Mesenchymal stem cell (in vitro differentiated cells and primary cell): ENCODE results near the gene ELOVL2.

Experiments used
- DNase-seq: peaks from one replicate; pipeline ENCODE4 v3.0.0-alpha.2; 2013
- H2AFZ ChIP-seq: one replicate; pipeline ENCODE4 v1.6.1; 2013; ENCODE audit warnings: low read depth, mild to moderate bottlenecking, control low read depth, inconsistent platforms, low read length, moderate library complexity
- H2AK5ac ChIP-seq: 2 replicates; pipeline ENCODE4 v1.6.1; 2013; ENCODE audit warnings: low read length, moderate library complexity, mild to moderate bottlenecking, inconsistent platforms; ENCODE audit not compliant: severe bottlenecking
- H2BK120ac ChIP-seq: one replicate; pipeline ENCODE4 v1.6.1; 2013; ENCODE audit warnings: low read depth, mild to moderate bottlenecking, inconsistent platforms, low read length, moderate library complexity
- H2BK12ac ChIP-seq, 2 experiments: one replicate each; pipeline ENCODE4 v1.6.1; 2013; ENCODE audit warnings: inconsistent platforms in 2 of 2, low read length in 2 of 2, mild to moderate bottlenecking in 2 of 2, moderate library complexity in 2 of 2, control low read depth in 1 of 2
- H2BK15ac ChIP-seq: one replicate; pipeline ENCODE4 v1.6.1; 2013; ENCODE audit warnings: mild to moderate bottlenecking, low read depth, inconsistent platforms; ENCODE audit not compliant: poor library complexity, severe bottlenecking
- H2BK5ac ChIP-seq: 2 replicates; pipeline ENCODE4 v1.6.1; 2013; ENCODE audit warnings: low read depth, mild to moderate bottlenecking, low read length, control low read depth, inconsistent platforms; ENCODE audit not compliant: poor library complexity, severe bottlenecking
- H3K14ac ChIP-seq, 2 experiments: one replicate each; pipeline ENCODE4 v1.6.1; 2013; ENCODE audit warnings: inconsistent platforms in 2 of 2, low read length in 2 of 2, control low read depth in 1 of 2, mild to moderate bottlenecking in 1 of 2, moderate library complexity in 1 of 2
- H3K18ac ChIP-seq, 2 experiments: one replicate each; pipeline ENCODE4 v1.6.1; 2013; ENCODE audit warnings: inconsistent platforms in 2 of 2, low read length in 2 of 2, control low read depth in 1 of 2, low read depth in 1 of 2, mild to moderate bottlenecking in 1 of 2
- H3K23ac ChIP-seq, 2 experiments: one replicate each; pipeline ENCODE4 v1.6.1; 2013; ENCODE audit warnings: inconsistent platforms in 2 of 2, low read length in 2 of 2, mild to moderate bottlenecking in 2 of 2, moderate library complexity in 2 of 2, control low read depth in 1 of 2
- H3K27ac ChIP-seq: 2 replicates; pipeline ENCODE4 v1.5.1; 2013; ENCODE audit warnings: mild to moderate bottlenecking, moderate library complexity, low read length, control low read depth, inconsistent platforms; ENCODE audit not compliant: poor library complexity, severe bottlenecking
- H3K27me3 ChIP-seq, 2 experiments: 2 replicates each; pipeline versions ENCODE4 v1.6.1 to v1.7.0; 2013; ENCODE audit warnings: low read length in 2 of 2, mild to moderate bottlenecking in 2 of 2, moderate library complexity in 2 of 2, control low read depth in 1 of 2, inconsistent platforms in 1 of 2; ENCODE audit not compliant: control insufficient read depth in 1 of 2, insufficient read depth in 1 of 2
- H3K36me3 ChIP-seq, 2 experiments: 2 replicates each; pipeline versions ENCODE4 v1.6.1 to v1.7.0; 2013; ENCODE audit warnings: low read length in 2 of 2, control low read depth in 1 of 2, inconsistent platforms in 1 of 2, low read depth in 1 of 2, mild to moderate bottlenecking in 1 of 2; ENCODE audit not compliant: insufficient read depth in 2 of 2, control insufficient read depth in 1 of 2
- H3K4ac ChIP-seq, 2 experiments: one replicate each; pipeline ENCODE4 v1.6.1; 2013; ENCODE audit warnings: inconsistent platforms in 2 of 2, low read length in 2 of 2, mild to moderate bottlenecking in 2 of 2, moderate library complexity in 2 of 2, control low read depth in 1 of 2, low read depth in 1 of 2
- H3K4me1 ChIP-seq: 2 replicates; pipeline ENCODE4 v1.6.1; 2013; ENCODE audit warnings: low read depth, low read length, control low read depth; ENCODE audit not compliant: control insufficient read depth, insufficient read depth
- H3K4me2 ChIP-seq: 2 replicates; pipeline ENCODE4 v1.6.1; 2013; ENCODE audit warnings: low read length, mild to moderate bottlenecking, inconsistent platforms; ENCODE audit not compliant: poor library complexity, severe bottlenecking
- H3K4me3 ChIP-seq, 2 experiments: 2 replicates each; pipeline versions ENCODE4 v1.5.1 to v1.7.0; 2013; ENCODE audit warnings: low read length in 2 of 2, mild to moderate bottlenecking in 2 of 2, control low read depth in 1 of 2, low read depth in 1 of 2; ENCODE audit not compliant: insufficient read depth in 1 of 2
- H3K79me1 ChIP-seq: replicated peaks from 2 replicates; pipeline ENCODE4 v1.6.1; 2013; ENCODE audit warnings: mild to moderate bottlenecking, control low read depth, low read length, inconsistent platforms; ENCODE audit not compliant: poor library complexity, severe bottlenecking
- H3K9ac ChIP-seq: 2 replicates; pipeline ENCODE4 v1.7.0; 2013; ENCODE audit warnings: mild to moderate bottlenecking, low read length, moderate library complexity
- H3K9me3 ChIP-seq: 2 replicates; pipeline ENCODE4 v1.7.0; 2013; ENCODE audit warnings: mild to moderate bottlenecking, low read length; ENCODE audit not compliant: control insufficient read depth
- H4K8ac ChIP-seq: one replicate; pipeline ENCODE4 v1.6.1; 2013; ENCODE audit warnings: inconsistent platforms, mild to moderate bottlenecking, low read length, moderate library complexity
- H4K91ac ChIP-seq: one replicate; pipeline ENCODE4 v1.6.1; 2013; ENCODE audit warnings: mild to moderate bottlenecking, low read length, inconsistent platforms
- WGBS: methylation state at CpG from one replicate; pipeline ENCODE4 v1.1.7; 2013; ENCODE audit warnings: mixed read lengths; 5-methylcytosine and 5-hydroxymethylcytosine counted together

Gene ELOVL2

DNA sequence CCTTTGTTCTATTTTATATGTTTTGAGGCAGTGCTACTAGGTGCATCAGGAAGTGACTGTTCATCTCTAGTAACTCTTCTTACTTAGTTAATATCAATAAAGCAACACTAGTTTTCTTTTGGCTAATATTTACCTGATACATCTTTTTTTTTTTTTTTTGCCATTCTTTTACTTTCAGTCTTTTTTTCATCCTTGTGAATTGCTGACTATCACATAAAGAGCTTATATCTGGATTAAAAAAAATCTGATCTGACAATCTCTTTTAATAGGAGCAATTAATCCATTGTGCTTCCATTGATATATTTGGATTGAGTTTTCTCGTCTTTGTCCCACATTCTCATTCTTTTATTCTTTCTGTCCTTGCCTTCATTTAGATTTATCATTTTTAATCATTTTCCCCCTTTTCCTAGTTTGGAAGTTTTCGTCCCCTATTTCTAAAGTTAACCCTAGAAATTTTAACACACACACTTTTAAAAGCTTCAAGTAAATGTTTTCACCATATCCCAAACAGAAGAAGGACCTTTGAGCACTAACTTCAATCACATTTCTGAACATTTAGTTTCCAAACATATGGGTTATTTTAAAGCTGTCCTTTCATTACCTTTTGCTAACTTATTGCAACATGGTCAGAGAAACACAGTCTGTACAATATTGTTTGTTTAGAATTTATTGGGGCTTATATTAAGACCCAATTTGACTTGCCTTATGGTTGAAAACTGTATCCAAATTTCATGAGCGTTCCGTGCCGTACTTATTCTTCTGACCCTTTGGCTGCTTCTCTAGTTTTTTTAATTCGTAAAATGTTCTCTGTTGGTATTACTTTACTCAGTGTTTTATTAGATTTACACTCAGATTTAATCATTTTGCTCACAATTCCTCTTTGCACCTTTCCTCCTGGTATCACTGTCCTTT, 94.3 kb downstream of the ELOVL2 start:
- Histone ChIP-seq H4K91ac (no peak overlapping the region), H3K36me3 (no peaks in the 10 kb centered on the region), H3K9me3 (no peaks in the 10 kb centered on the region), H3K14ac (no peak overlapping the region), H2BK120ac (no peak overlapping the region), H4K8ac (no peak overlapping the region), H3K4me1 (no peaks in the 10 kb centered on the region), H3K27ac (no peak overlapping the region), H3K4me3 (no peak overlapping the region), H3K4me2 (no peak overlapping the region), H2AK5ac (no peak overlapping the region), H3K27me3 (no peaks in the 10 kb centered on the region), H2BK5ac (no peak overlapping the region), H3K9ac (no peak overlapping the region), H2AFZ (no peak overlapping the region), H2BK15ac (no peak overlapping the region), H3K18ac (no peak overlapping the region), H3K79me1 (no peaks in the 10 kb centered on the region), H3K23ac (no peak overlapping the region), H2BK12ac (no peak overlapping the region), H3K4ac (no peak overlapping the region)
- no peak for DNase-seq
- WGBS = 94% methylated on average over 2 of the region's 6 CpGs

GRCh38 chr6:10947966-10948365, 96.1 kb downstream of the ELOVL2 start:
- H3K27me3 ChIP-seq = no peaks in the 10 kb centered on the region
- no peak overlapping the region for H2BK12ac ChIP-seq
- no peak overlapping the region for H2BK120ac ChIP-seq
- no peaks in the 10 kb centered on the region for H3K36me3 ChIP-seq
- no peak overlapping the region for H3K27ac ChIP-seq
- H3K9ac ChIP-seq = no peak overlapping the region
- no peak overlapping the region for H4K91ac ChIP-seq
- no peak overlapping the region for H3K4ac ChIP-seq
- H2BK5ac ChIP-seq = no peak overlapping the region
- no peaks in the 10 kb centered on the region for H3K79me1 ChIP-seq
- no peak overlapping the region for H3K14ac ChIP-seq
- H3K4me2 ChIP-seq = no peak overlapping the region
- H3K4me3 ChIP-seq = no peak overlapping the region
- no peak overlapping the region for H2AFZ ChIP-seq
- H4K8ac ChIP-seq = no peak overlapping the region
- no peak for DNase-seq
- no peaks in the 10 kb centered on the region for H3K9me3 ChIP-seq
- no peak overlapping the region for H2BK15ac ChIP-seq
- no peak overlapping the region for H3K23ac ChIP-seq
- 100% methylated on average over 2 of the region's 5 CpGs for WGBS
- no peak overlapping the region for H3K18ac ChIP-seq
- no peak overlapping the region for H2AK5ac ChIP-seq
- H3K4me1 ChIP-seq = no peaks in the 10 kb centered on the region

GRCh38 chr6:10945845-10946244, 98.3 kb downstream of the ELOVL2 start:
- Histone ChIP-seq H3K4me2 (no peak overlapping the region), H2AFZ (no peak overlapping the region), H2BK5ac (no peak overlapping the region), H3K23ac (no peak overlapping the region), H3K27ac (no peak overlapping the region), H3K79me1 (no peaks in the 10 kb centered on the region), H3K4me1 (no peaks in the 10 kb centered on the region), H3K36me3 (no peaks in the 10 kb centered on the region), H2BK12ac (no peak overlapping the region), H4K8ac (no peak overlapping the region), H3K4me3 (no peak overlapping the region), H3K4ac (no peak overlapping the region), H3K9ac (no peak overlapping the region), H3K9me3 (no peaks in the 10 kb centered on the region), H2BK15ac (no peak overlapping the region), H3K27me3 (no peaks in the 10 kb centered on the region), H4K91ac (no peak overlapping the region), H2BK120ac (no peak overlapping the region), H3K18ac (no peak overlapping the region), H2AK5ac (no peak overlapping the region), H3K14ac (no peak overlapping the region)
- no peak for DNase-seq
- no CpG with 5 or more reads among the region's 1 CpG for WGBS

DNA sequence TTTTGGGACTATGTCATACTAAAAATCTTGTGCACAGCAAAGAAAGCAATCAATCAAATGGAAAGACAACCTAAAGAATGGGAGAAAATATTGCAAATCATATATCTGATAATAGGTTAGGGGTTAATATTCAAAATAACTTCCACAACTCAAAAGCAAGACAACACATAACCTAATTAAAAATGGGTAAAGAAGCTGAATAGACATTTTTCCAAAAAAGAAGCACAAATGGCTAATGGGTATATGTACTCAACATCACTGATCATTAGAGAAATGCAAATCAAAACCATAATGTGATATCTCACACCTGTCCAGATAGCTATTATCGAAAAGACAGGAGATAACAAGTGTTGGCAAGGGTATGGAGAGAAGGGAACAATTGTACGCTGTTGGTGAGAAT, 104.3 kb downstream of the ELOVL2 start:
- Histone ChIP-seq H3K4me3 (no peak overlapping the region), H3K18ac (no peak overlapping the region), H4K91ac (no peak overlapping the region), H2BK12ac (no peak overlapping the region), H2AK5ac (no peak overlapping the region), H2BK15ac (no peak overlapping the region), H3K4ac (no peak overlapping the region), H3K4me2 (no peak overlapping the region), H4K8ac (no peak overlapping the region), H3K14ac (no peak overlapping the region), H3K27ac (no peak overlapping the region), H2BK120ac (no peak overlapping the region), H3K79me1 (no peaks in the 10 kb centered on the region), H3K27me3 (no peaks in the 10 kb centered on the region), H2AFZ (no peak overlapping the region), H2BK5ac (no peak overlapping the region), H3K9ac (no peak overlapping the region), H3K36me3 (no peaks in the 10 kb centered on the region), H3K23ac (no peak overlapping the region), H3K4me1 (no peaks in the 10 kb centered on the region), H3K9me3 (no peaks in the 10 kb centered on the region)
- no peak for DNase-seq
- no CpG with 5 or more reads among the region's 2 CpGs for WGBS
